Endothelial cell of umbilical vein (primary cell): ENCODE data around the gene CSH2. TPM values are rescaled to one million over a fixed set of nuclear protein-coding genes. Genes with fewer than 3 reads are reported as not detected.

Experiments used
- BruUV-seq: library from RNA; stranded (reverse); fragments of 400-500 nt; replicated peaks from 2 replicates; lab custom pipeline; 2021; lab: Mats Ljungman, UMichigan
- CTCF ChIA-PET: fragments of 300-600, 350-600 bp; sonication (Branson Sonifier 250); formaldehyde crosslinking; loops from one replicate; lab custom pipeline; 2021; ENCODE audit warnings: antibody characterized with exemption, inconsistent platforms; lab: Charles Lee
- POLR2A ChIA-PET: fragments of 300-600, 350-600 bp; sonication (Branson Sonifier 250); formaldehyde crosslinking; loops from one replicate; lab custom pipeline; 2021; ENCODE audit warnings: antibody characterized with exemption, inconsistent platforms; lab: Charles Lee
- DNase-seq: peaks from one replicate; pipeline ENCODE4 v3.0.0-alpha.2; 2011; ENCODE audit warnings: low read depth, low spot score
- FAIRE-seq: peaks from 2 replicates; lab custom pipeline; 2011; peaks lifted over from hg19 to GRCh38; lab: Jason Lieb, UNC
- H2AFZ ChIP-seq: 2 replicates; pipeline ENCODE4 v1.6.0; 2012; ENCODE audit warnings: low read depth, low read length, control low read depth, inconsistent platforms
- H3K27ac ChIP-seq: 2 replicates; pipeline ENCODE4 v1.5.1; 2011; ENCODE audit warnings: low read depth, mild to moderate bottlenecking, control low read depth, low read length, moderate library complexity; ENCODE audit not compliant: insufficient read depth
- H3K27me3 ChIP-seq, 2 experiments: 2 replicates each; pipeline versions ENCODE4 v1.6.0 to v1.6.1; 2011; ENCODE audit warnings: low read length in 2 of 2, mixed read lengths in 1 of 2; ENCODE audit not compliant: control insufficient read depth in 2 of 2, insufficient read depth in 2 of 2
- H3K36me3 ChIP-seq, 2 experiments: 2 replicates in 1 of 2; 3 replicates in 1 of 2; pipeline ENCODE4 v1.5.1; 2011; ENCODE audit warnings: low read length in 2 of 2, mild to moderate bottlenecking in 1 of 2, moderate library complexity in 1 of 2; ENCODE audit not compliant: control insufficient read depth in 2 of 2, insufficient read depth in 2 of 2; ENCODE audit errors: extremely low read depth in 1 of 2
- H3K4me1 ChIP-seq: 3 replicates; pipeline ENCODE4 v1.5.1; 2011; ENCODE audit warnings: mild to moderate bottlenecking, low read length; ENCODE audit not compliant: control insufficient read depth, insufficient read depth; ENCODE audit errors: extremely low read depth
- H3K4me2 ChIP-seq: 2 replicates; pipeline ENCODE4 v1.6.1; 2011; ENCODE audit warnings: low read length, control low read depth, mixed read lengths; ENCODE audit not compliant: insufficient read depth
- H3K4me3 ChIP-seq, 3 experiments: fragments of 200-600 bp in 1 of 3; sonication (generic), shearing (Covaris generic) in 1 of 3; replicated peaks in 1 of 3; 2 replicates each; pipeline ENCODE4 v1.5.1; 2011 to 2016; ENCODE audit warnings: control low read depth in 3 of 3, low read length in 3 of 3, mild to moderate bottlenecking in 2 of 3, inconsistent platforms in 1 of 3, low read depth in 1 of 3, moderate library complexity in 1 of 3; ENCODE audit not compliant: insufficient read depth in 1 of 3
- H3K79me2 ChIP-seq: 2 replicates; pipeline ENCODE4 v1.6.0; 2012; ENCODE audit warnings: low read length, inconsistent platforms; ENCODE audit not compliant: control insufficient read depth, insufficient read depth
- H3K9ac ChIP-seq: replicated peaks from 2 replicates; pipeline ENCODE3; 2011; ENCODE audit warnings: low read length, control low read depth; ENCODE audit not compliant: insufficient read depth; ENCODE audit errors: extremely low read depth
- H3K9me1 ChIP-seq: replicated peaks from 3 replicates; pipeline ENCODE4 v1.6.0; 2011; ENCODE audit warnings: mild to moderate bottlenecking, low read length; ENCODE audit not compliant: control insufficient read depth, insufficient read depth; ENCODE audit errors: extremely low read depth
- H3K9me3 ChIP-seq: replicated peaks from 2 replicates; pipeline ENCODE4 v1.5.1; 2012; ENCODE audit warnings: low read length, inconsistent platforms; ENCODE audit not compliant: control insufficient read depth, insufficient read depth
- H4K20me1 ChIP-seq: replicated peaks from 2 replicates; pipeline ENCODE3; 2011; ENCODE audit warnings: mild to moderate bottlenecking, low read length; ENCODE audit not compliant: control insufficient read depth, insufficient read depth; ENCODE audit errors: extremely low read depth
- EZH2 ChIP-seq: IDR thresholded peaks from 2 replicates; pipeline ENCODE4 v1.6.1; 2012; ENCODE audit warnings: borderline replicate concordance, low read depth, mild to moderate bottlenecking, moderate library complexity, low read length, inconsistent platforms; ENCODE audit not compliant: severe bottlenecking
- FOS ChIP-seq: IDR thresholded peaks from 2 replicates; pipeline ENCODE4 v1.6.1; 2011; ENCODE audit warnings: mild to moderate bottlenecking, low read length, moderate library complexity, borderline replicate concordance; ENCODE audit not compliant: insufficient read depth
- GATA2 ChIP-seq: IDR thresholded peaks from 2 replicates; pipeline ENCODE4 v1.7.0; 2011; ENCODE audit warnings: low read depth, mild to moderate bottlenecking, moderate library complexity, mixed read lengths, low read length; ENCODE audit not compliant: insufficient read length, insufficient read depth
- JUN ChIP-seq: IDR thresholded peaks from 2 replicates; pipeline ENCODE4 v1.6.1; 2011; ENCODE audit warnings: borderline replicate concordance, low read depth; ENCODE audit not compliant: insufficient read length, insufficient read depth
- MYC ChIP-seq: IDR thresholded peaks from one replicate; pipeline ENCODE4 v1.6.1; 2011; ENCODE audit warnings: mild to moderate bottlenecking, low read depth, low read length
- POLR2A ChIP-seq: IDR thresholded peaks from 2 replicates; pipeline ENCODE4 v1.6.1; 2012; ENCODE audit warnings: low read depth, mild to moderate bottlenecking, control low read depth, low read length
- POLR2AphosphoS5 ChIP-seq: IDR thresholded peaks from 2 replicates; pipeline ENCODE4 v1.6.1; 2012; ENCODE audit warnings: low read depth, mild to moderate bottlenecking, control low read depth, low read length, moderate library complexity; ENCODE audit not compliant: insufficient read depth
- dilution Hi-C: fragments of 300-500 bp; cut with MboI; formaldehyde crosslinking; loops from one replicate; pipeline ENCODE4 v1.15.0; 2019; ENCODE audit warnings: low sequenced_read_pairs; ENCODE audit not compliant: extremely low pct_ligation_motif_present
- intact Hi-C: fragments of 100-400 bp; cut with micrococcal nuclease; formaldehyde crosslinking; loops from one replicate; pipeline ENCODE4 v1.10.0; 2022
- polyA plus RNA-seq, 4 experiments: library from polyadenylated mRNA; depleted of rRNA in 3 of 4; stranded (reverse) in 3 of 4; unstranded in 1 of 4; fragments of >200 nt; gene quantifications; 2 replicates each; pipeline versions ENCODE4 v1.2.1 to v1.2.3, GENCODE V29; 2011 to 2012; ENCODE audit warnings: missing spikeins in 1 of 4
- total RNA-seq: library from RNA; stranded (reverse); gene quantifications from 2 replicates; pipeline ENCODE4 v1.2.3, GENCODE V29; 2021
- TF ChIP-seq, protein P1 (sequence below), 2 donors: IDR thresholded peaks; 1 replicate in 1 of 2; 2 replicates in 1 of 2; pipeline ENCODE4 v1.5.1; 2011; ENCODE audit warnings: low read length in 2 of 2, mild to moderate bottlenecking in 2 of 2, moderate library complexity in 2 of 2, control low read depth in 1 of 2, inconsistent platforms in 1 of 2, low read depth in 1 of 2; ENCODE audit not compliant: insufficient read depth in 1 of 2; ENCODE audit errors: extremely low read depth in 1 of 2
- TF ChIP-seq, protein P2 (sequence below): IDR thresholded peaks from 2 replicates; pipeline ENCODE4 v1.6.1; 2011; ENCODE audit not compliant: insufficient read depth, insufficient read length

CSH2 gene
- total and polyA plus RNA-seq, 2 donors (not counting 3 experiments of a cell fraction or from before 2014, with no cell fraction given) = not detected

DNA sequence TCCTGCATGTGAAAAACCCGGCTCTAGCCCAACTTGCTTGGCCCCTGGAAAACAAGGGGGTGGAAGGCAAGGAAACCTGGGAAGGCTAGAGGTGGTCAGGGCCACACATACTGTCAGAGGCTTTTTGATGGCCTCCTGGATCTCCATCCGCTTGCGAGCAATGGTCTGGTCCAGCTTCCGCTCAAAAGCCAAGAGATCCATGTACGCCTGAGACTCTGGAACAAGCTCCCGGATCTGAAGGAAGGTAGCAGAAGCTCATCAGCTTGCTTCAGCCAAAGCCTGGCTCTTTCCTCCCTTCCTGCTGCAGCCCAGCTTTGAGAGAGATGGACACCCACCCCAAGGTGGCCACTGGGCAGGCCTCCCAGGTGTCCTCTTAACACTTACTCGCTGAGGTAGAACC is 36.7 kb downstream of the CSH2 start:
- no peaks in the 10 kb centered on the region for H3K9me3 ChIP-seq
- DNase-seq = no peak
- H2AFZ ChIP-seq = no peak overlapping the region
- ChIA-PET POLR2A (no interaction called here), CTCF (interaction anchor here (1.5 kb wide), 1 partner anchor 12 kb away, joined by 5 read pairs; no protein-coding TSS in a partner anchor)
- H3K4me3 ChIP-seq = no peak overlapping the region
- no peak overlapping the region for H3K9ac ChIP-seq
- BruUV-seq = no TSS peak
- H3K27me3 ChIP-seq = no peaks in the 10 kb centered on the region
- intact Hi-C loops = no loop called here
- H3K79me2 ChIP-seq = peaks cover 39% of the 10 kb centered on the region
- no peak overlapping the region for H3K27ac ChIP-seq
- peaks cover 16% of the 10 kb centered on the region for H3K4me1 ChIP-seq
- H3K9me1 ChIP-seq = no peaks in the 10 kb centered on the region
- FAIRE-seq = no peak
- peaks cover 10 to 29% of the 10 kb centered on the region in 2 experiments for H3K36me3 ChIP-seq
- dilution Hi-C loops = no loop called here
- no peaks in the 10 kb centered on the region for H4K20me1 ChIP-seq
- H3K4me2 ChIP-seq = no peak overlapping the region
- no peak for TF ChIP-seq EZH2
- TF ChIP-seq MYC = no peak
- TF ChIP-seq GATA2 = no peak
- no peak for TF ChIP-seq POLR2AphosphoS5
- no peak for TF ChIP-seq FOS
- no peak for TF ChIP-seq JUN
- TF ChIP-seq, protein P1, sequence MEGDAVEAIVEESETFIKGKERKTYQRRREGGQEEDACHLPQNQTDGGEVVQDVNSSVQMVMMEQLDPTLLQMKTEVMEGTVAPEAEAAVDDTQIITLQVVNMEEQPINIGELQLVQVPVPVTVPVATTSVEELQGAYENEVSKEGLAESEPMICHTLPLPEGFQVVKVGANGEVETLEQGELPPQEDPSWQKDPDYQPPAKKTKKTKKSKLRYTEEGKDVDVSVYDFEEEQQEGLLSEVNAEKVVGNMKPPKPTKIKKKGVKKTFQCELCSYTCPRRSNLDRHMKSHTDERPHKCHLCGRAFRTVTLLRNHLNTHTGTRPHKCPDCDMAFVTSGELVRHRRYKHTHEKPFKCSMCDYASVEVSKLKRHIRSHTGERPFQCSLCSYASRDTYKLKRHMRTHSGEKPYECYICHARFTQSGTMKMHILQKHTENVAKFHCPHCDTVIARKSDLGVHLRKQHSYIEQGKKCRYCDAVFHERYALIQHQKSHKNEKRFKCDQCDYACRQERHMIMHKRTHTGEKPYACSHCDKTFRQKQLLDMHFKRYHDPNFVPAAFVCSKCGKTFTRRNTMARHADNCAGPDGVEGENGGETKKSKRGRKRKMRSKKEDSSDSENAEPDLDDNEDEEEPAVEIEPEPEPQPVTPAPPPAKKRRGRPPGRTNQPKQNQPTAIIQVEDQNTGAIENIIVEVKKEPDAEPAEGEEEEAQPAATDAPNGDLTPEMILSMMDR (IDR thresholded peaks at IDR 0.05; ENCODE audit: extremely low read depth in 1 of 2, insufficient read depth in 1 of 2, low read depth in 1 of 2, low read length in 2 of 2) = no peak
- TF ChIP-seq POLR2A = no peak
- TF ChIP-seq, protein P2, sequence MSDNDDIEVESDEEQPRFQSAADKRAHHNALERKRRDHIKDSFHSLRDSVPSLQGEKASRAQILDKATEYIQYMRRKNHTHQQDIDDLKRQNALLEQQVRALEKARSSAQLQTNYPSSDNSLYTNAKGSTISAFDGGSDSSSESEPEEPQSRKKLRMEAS = no peak
